Endothelial cell of umbilical vein (primary cell): ENCODE measurements around the gene CDC34. TPM values are rescaled to one million over a fixed set of nuclear protein-coding genes. Genes with fewer than 3 reads are reported as not detected.

ENCODE experiments used
- BruUV-seq: library from RNA; stranded (reverse); fragments of 400-500 nt; replicated peaks from 2 replicates; lab custom pipeline; 2021; lab: Mats Ljungman, UMichigan
- CTCF ChIA-PET: fragments of 300-600, 350-600 bp; sonication (Branson Sonifier 250); formaldehyde crosslinking; loops from one replicate; lab custom pipeline; 2021; ENCODE audit warnings: antibody characterized with exemption, inconsistent platforms; lab: Charles Lee
- POLR2A ChIA-PET: fragments of 300-600, 350-600 bp; sonication (Branson Sonifier 250); formaldehyde crosslinking; loops from one replicate; lab custom pipeline; 2021; ENCODE audit warnings: antibody characterized with exemption, inconsistent platforms; lab: Charles Lee
- DNase-seq: peaks from one replicate; pipeline ENCODE4 v3.0.0-alpha.2; 2011; ENCODE audit warnings: low read depth, low spot score
- FAIRE-seq: peaks from 2 replicates; lab custom pipeline; 2011; peaks lifted over from hg19 to GRCh38; lab: Jason Lieb, UNC
- H2AFZ ChIP-seq: 2 replicates; pipeline ENCODE4 v1.6.0; 2012; ENCODE audit warnings: low read depth, low read length, control low read depth, inconsistent platforms
- H3K27ac ChIP-seq: 2 replicates; pipeline ENCODE4 v1.5.1; 2011; ENCODE audit warnings: low read depth, mild to moderate bottlenecking, control low read depth, low read length, moderate library complexity; ENCODE audit not compliant: insufficient read depth
- H3K27me3 ChIP-seq, 2 experiments: 2 replicates each; pipeline versions ENCODE4 v1.6.0 to v1.6.1; 2011; ENCODE audit warnings: low read length in 2 of 2, mixed read lengths in 1 of 2; ENCODE audit not compliant: control insufficient read depth in 2 of 2, insufficient read depth in 2 of 2
- H3K36me3 ChIP-seq, 2 experiments: 2 replicates in 1 of 2; 3 replicates in 1 of 2; pipeline ENCODE4 v1.5.1; 2011; ENCODE audit warnings: low read length in 2 of 2, mild to moderate bottlenecking in 1 of 2, moderate library complexity in 1 of 2; ENCODE audit not compliant: control insufficient read depth in 2 of 2, insufficient read depth in 2 of 2; ENCODE audit errors: extremely low read depth in 1 of 2
- H3K4me1 ChIP-seq: 3 replicates; pipeline ENCODE4 v1.5.1; 2011; ENCODE audit warnings: mild to moderate bottlenecking, low read length; ENCODE audit not compliant: control insufficient read depth, insufficient read depth; ENCODE audit errors: extremely low read depth
- H3K4me2 ChIP-seq: 2 replicates; pipeline ENCODE4 v1.6.1; 2011; ENCODE audit warnings: low read length, control low read depth, mixed read lengths; ENCODE audit not compliant: insufficient read depth
- H3K4me3 ChIP-seq, 3 experiments: fragments of 200-600 bp in 1 of 3; sonication (generic), shearing (Covaris generic) in 1 of 3; replicated peaks in 1 of 3; 2 replicates each; pipeline ENCODE4 v1.5.1; 2011 to 2016; ENCODE audit warnings: control low read depth in 3 of 3, low read length in 3 of 3, mild to moderate bottlenecking in 2 of 3, inconsistent platforms in 1 of 3, low read depth in 1 of 3, moderate library complexity in 1 of 3; ENCODE audit not compliant: insufficient read depth in 1 of 3
- H3K79me2 ChIP-seq: 2 replicates; pipeline ENCODE4 v1.6.0; 2012; ENCODE audit warnings: low read length, inconsistent platforms; ENCODE audit not compliant: control insufficient read depth, insufficient read depth
- H3K9ac ChIP-seq: replicated peaks from 2 replicates; pipeline ENCODE3; 2011; ENCODE audit warnings: low read length, control low read depth; ENCODE audit not compliant: insufficient read depth; ENCODE audit errors: extremely low read depth
- H3K9me1 ChIP-seq: replicated peaks from 3 replicates; pipeline ENCODE4 v1.6.0; 2011; ENCODE audit warnings: mild to moderate bottlenecking, low read length; ENCODE audit not compliant: control insufficient read depth, insufficient read depth; ENCODE audit errors: extremely low read depth
- H3K9me3 ChIP-seq: replicated peaks from 2 replicates; pipeline ENCODE4 v1.5.1; 2012; ENCODE audit warnings: low read length, inconsistent platforms; ENCODE audit not compliant: control insufficient read depth, insufficient read depth
- H4K20me1 ChIP-seq: replicated peaks from 2 replicates; pipeline ENCODE3; 2011; ENCODE audit warnings: mild to moderate bottlenecking, low read length; ENCODE audit not compliant: control insufficient read depth, insufficient read depth; ENCODE audit errors: extremely low read depth
- EZH2 ChIP-seq: IDR thresholded peaks from 2 replicates; pipeline ENCODE4 v1.6.1; 2012; ENCODE audit warnings: borderline replicate concordance, low read depth, mild to moderate bottlenecking, moderate library complexity, low read length, inconsistent platforms; ENCODE audit not compliant: severe bottlenecking
- FOS ChIP-seq: IDR thresholded peaks from 2 replicates; pipeline ENCODE4 v1.6.1; 2011; ENCODE audit warnings: mild to moderate bottlenecking, low read length, moderate library complexity, borderline replicate concordance; ENCODE audit not compliant: insufficient read depth
- GATA2 ChIP-seq: IDR thresholded peaks from 2 replicates; pipeline ENCODE4 v1.7.0; 2011; ENCODE audit warnings: low read depth, mild to moderate bottlenecking, moderate library complexity, mixed read lengths, low read length; ENCODE audit not compliant: insufficient read length, insufficient read depth
- JUN ChIP-seq: IDR thresholded peaks from 2 replicates; pipeline ENCODE4 v1.6.1; 2011; ENCODE audit warnings: borderline replicate concordance, low read depth; ENCODE audit not compliant: insufficient read length, insufficient read depth
- MAX ChIP-seq: IDR thresholded peaks from 2 replicates; pipeline ENCODE4 v1.6.1; 2011; ENCODE audit not compliant: insufficient read depth, insufficient read length
- MYC ChIP-seq: IDR thresholded peaks from one replicate; pipeline ENCODE4 v1.6.1; 2011; ENCODE audit warnings: mild to moderate bottlenecking, low read depth, low read length
- POLR2A ChIP-seq: IDR thresholded peaks from 2 replicates; pipeline ENCODE4 v1.6.1; 2012; ENCODE audit warnings: low read depth, mild to moderate bottlenecking, control low read depth, low read length
- POLR2AphosphoS5 ChIP-seq: IDR thresholded peaks from 2 replicates; pipeline ENCODE4 v1.6.1; 2012; ENCODE audit warnings: low read depth, mild to moderate bottlenecking, control low read depth, low read length, moderate library complexity; ENCODE audit not compliant: insufficient read depth
- dilution Hi-C: fragments of 300-500 bp; cut with MboI; formaldehyde crosslinking; loops from one replicate; pipeline ENCODE4 v1.15.0; 2019; ENCODE audit warnings: low sequenced_read_pairs; ENCODE audit not compliant: extremely low pct_ligation_motif_present
- intact Hi-C: fragments of 100-400 bp; cut with micrococcal nuclease; formaldehyde crosslinking; loops from one replicate; pipeline ENCODE4 v1.10.0; 2022
- polyA plus RNA-seq, 4 experiments: library from polyadenylated mRNA; depleted of rRNA in 3 of 4; stranded (reverse) in 3 of 4; unstranded in 1 of 4; fragments of >200 nt; gene quantifications; 2 replicates each; pipeline versions ENCODE4 v1.2.1 to v1.2.3, GENCODE V29; 2011 to 2012; ENCODE audit warnings: missing spikeins in 1 of 4
- total RNA-seq: library from RNA; stranded (reverse); gene quantifications from 2 replicates; pipeline ENCODE4 v1.2.3, GENCODE V29; 2021
- TF ChIP-seq, protein P1 (sequence below), 2 donors: IDR thresholded peaks; 1 replicate in 1 of 2; 2 replicates in 1 of 2; pipeline ENCODE4 v1.5.1; 2011; ENCODE audit warnings: low read length in 2 of 2, mild to moderate bottlenecking in 2 of 2, moderate library complexity in 2 of 2, control low read depth in 1 of 2, inconsistent platforms in 1 of 2, low read depth in 1 of 2; ENCODE audit not compliant: insufficient read depth in 1 of 2; ENCODE audit errors: extremely low read depth in 1 of 2

CDC34 gene
- total and polyA plus RNA-seq, 2 donors (not counting 3 experiments of a cell fraction or from before 2014, with no cell fraction given): 90.4 to 92.9 TPM

DNA sequence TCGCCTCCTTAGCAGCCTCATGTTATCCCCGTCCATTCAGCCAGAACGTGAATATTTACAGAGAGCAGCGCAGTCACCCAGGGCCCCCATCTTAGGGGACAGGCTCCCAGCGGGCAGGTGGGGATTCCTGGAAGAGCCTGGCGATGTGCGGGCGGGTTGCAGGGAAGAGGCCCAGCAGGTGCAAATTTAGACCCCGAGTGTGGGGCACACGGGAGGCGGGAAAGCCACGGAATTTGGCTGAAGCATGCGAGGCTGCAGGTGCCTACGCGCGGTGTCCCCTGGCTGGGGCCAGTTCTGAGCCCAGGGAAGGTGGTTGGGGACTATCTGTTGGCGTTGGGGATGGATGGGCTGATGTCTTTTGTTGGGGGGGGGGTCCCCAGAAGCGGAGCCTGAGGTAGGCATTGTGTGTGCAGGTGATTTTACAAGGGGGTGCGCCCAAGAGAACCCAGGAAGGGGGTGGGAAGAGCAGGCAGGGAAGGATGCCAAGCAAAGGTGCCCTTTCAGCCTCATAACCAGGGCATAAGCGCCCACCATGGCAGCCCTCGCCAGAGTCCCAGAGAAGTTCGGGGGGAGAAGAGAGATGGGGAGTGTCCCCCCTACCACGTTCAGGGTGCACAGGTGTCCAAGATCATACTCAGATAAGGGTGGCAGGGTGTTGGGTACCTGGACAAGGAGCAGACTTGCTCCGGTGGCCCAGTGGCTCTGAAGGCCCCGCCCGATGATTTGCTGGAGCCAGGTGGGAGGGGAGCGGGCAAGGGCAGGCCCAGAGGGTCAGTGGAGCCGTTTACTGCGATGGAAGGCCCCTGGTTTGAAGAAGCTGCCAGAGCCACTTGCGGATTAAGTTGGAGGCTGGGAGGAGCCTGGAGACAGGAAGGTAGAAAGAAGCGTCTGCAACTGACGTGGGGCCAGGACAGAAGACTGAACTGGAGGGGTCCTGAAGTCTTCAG, 23.1 kb upstream of the CDC34 start:
- intact Hi-C loops: loop anchor here (10.0 kb wide), 1 partner anchor 214 kb away; the partner anchor contains the start of gene PLPP2
- no peaks in the 10 kb centered on the region for H3K9me3 ChIP-seq
- dilution Hi-C loops: no loop called here
- BruUV-seq: TSS peak; percentile 9
- peak overlapping the region; percentile 19 for H2AFZ ChIP-seq
- H3K36me3 ChIP-seq: no peaks in the 10 kb centered on the region
- POLR2A ChIA-PET: interaction anchor here (0.6 kb wide), 2 partner anchors 24 to 161 kb away, joined by 3 to 9 read pairs; no protein-coding TSS in a partner anchor
- H3K9ac ChIP-seq: peak overlapping the region; percentile 78
- H4K20me1 ChIP-seq: no peaks in the 10 kb centered on the region
- CTCF ChIA-PET: no interaction called here
- peaks cover 8% of the 10 kb centered on the region for H3K79me2 ChIP-seq
- peak overlapping the region; percentile 73 for H3K4me2 ChIP-seq
- no peaks in the 10 kb centered on the region for H3K9me1 ChIP-seq
- no peaks in the 10 kb centered on the region for H3K27me3 ChIP-seq
- H3K27ac ChIP-seq: no peak overlapping the region
- FAIRE-seq (no peak), DNase-seq (no peak)
- TF ChIP-seq GATA2: no peak
- TF ChIP-seq, protein P1, sequence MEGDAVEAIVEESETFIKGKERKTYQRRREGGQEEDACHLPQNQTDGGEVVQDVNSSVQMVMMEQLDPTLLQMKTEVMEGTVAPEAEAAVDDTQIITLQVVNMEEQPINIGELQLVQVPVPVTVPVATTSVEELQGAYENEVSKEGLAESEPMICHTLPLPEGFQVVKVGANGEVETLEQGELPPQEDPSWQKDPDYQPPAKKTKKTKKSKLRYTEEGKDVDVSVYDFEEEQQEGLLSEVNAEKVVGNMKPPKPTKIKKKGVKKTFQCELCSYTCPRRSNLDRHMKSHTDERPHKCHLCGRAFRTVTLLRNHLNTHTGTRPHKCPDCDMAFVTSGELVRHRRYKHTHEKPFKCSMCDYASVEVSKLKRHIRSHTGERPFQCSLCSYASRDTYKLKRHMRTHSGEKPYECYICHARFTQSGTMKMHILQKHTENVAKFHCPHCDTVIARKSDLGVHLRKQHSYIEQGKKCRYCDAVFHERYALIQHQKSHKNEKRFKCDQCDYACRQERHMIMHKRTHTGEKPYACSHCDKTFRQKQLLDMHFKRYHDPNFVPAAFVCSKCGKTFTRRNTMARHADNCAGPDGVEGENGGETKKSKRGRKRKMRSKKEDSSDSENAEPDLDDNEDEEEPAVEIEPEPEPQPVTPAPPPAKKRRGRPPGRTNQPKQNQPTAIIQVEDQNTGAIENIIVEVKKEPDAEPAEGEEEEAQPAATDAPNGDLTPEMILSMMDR (IDR thresholded peaks at IDR 0.05; ENCODE audit: extremely low read depth in 1 of 2, insufficient read depth in 1 of 2, low read depth in 1 of 2, low read length in 2 of 2): no peak
- no peak for TF ChIP-seq MAX
- TF ChIP-seq JUN: no peak
- TF ChIP-seq EZH2: no peak
- TF ChIP-seq FOS: no peak
- no peak for TF ChIP-seq POLR2A
- TF ChIP-seq POLR2AphosphoS5: no peak
- TF ChIP-seq MYC: no peak
- H3K4me3 ChIP-seq: peak overlapping the region; percentile 52 to 91 (median 65)
- peaks cover 18% of the 10 kb centered on the region for H3K4me1 ChIP-seq
